GM20000 (cell line): Measurements from ENCODE around the gene KCNMA1.

Source experiments
- DNase-seq: peaks from one replicate; pipeline ENCODE4 v3.0.0; 2012; ENCODE audit warnings: low spot score
- CTCF ChIP-seq: IDR thresholded peaks from 2 replicates; pipeline ENCODE4 v1.5.1; 2012; ENCODE audit warnings: mild to moderate bottlenecking, control low read depth; ENCODE audit errors: extremely low read depth, missing control alignments

KCNMA1 gene

GRCh38 chr10:77631241-77631640 is 6.4 kb downstream of the KCNMA1 start:
- no peak for TF ChIP-seq CTCF
- DNase-seq = no peak

GRCh38 chr10:77630507-77630848 is 7.1 kb downstream of the KCNMA1 start:
- DNase-seq = no peak
- no peak for TF ChIP-seq CTCF

GRCh38 chr10:77629775-77630506 is 7.7 kb downstream of the KCNMA1 start:
- DNase-seq = no peak
- TF ChIP-seq CTCF = no peak

- no peak for DNase-seq
- no peak for TF ChIP-seq CTCF
These were observed 8.5 kb downstream of the KCNMA1 start for GRCh38 chr10:77628906-77629730.

- TF ChIP-seq CTCF = no peak
- no peak for DNase-seq
These were observed 11.2 kb downstream of the KCNMA1 start for GRCh38 chr10:77626266-77626935.

GRCh38 chr10:77625379-77625778 is 12.2 kb downstream of the KCNMA1 start:
- DNase-seq = no peak
- no peak for TF ChIP-seq CTCF

- no peak for DNase-seq
- no peak for TF ChIP-seq CTCF
These were observed 14.7 kb downstream of the KCNMA1 start for GRCh38 chr10:77622889-77623291.
